ENCODE results near the gene PTPRK.

DNA sequence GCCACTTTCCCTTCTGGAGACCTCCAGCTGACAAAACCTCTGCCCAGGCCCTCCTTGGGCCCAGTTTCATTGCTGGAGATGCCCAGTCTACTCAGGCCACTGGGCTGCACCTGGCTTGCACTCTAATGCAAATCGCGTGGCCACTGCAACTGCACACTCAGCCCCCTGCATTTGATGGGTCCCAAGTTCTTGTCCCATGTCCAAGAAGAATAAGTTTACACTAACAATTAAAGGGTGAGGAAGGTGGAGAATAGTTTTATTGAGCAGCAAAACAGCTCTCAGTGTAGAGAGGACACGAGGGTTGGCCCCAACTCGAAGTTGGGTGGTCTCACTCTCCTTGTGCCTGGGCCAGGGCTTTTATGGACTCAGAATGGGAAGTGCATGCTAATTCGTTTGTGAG is 587.7 kb downstream of the PTPRK start:
- TF ChIP-seq ELF4 (IDR thresholded peaks at IDR 0.05) (no peak), TARDBP (IDR thresholded peaks at IDR 0.05) (no peak), FOXM1 (IDR thresholded peaks at IDR 0.05; ENCODE audit: borderline replicate concordance) (no peak), NFRKB (IDR thresholded peaks at IDR 0.05) (no peak), BHLHE40 (IDR thresholded peaks at IDR 0.05; ENCODE audit: borderline replicate concordance) (no peak)

Measured in HEK293T (cell line).